ENCODE data around the gene PPP2R5C.

DNA sequence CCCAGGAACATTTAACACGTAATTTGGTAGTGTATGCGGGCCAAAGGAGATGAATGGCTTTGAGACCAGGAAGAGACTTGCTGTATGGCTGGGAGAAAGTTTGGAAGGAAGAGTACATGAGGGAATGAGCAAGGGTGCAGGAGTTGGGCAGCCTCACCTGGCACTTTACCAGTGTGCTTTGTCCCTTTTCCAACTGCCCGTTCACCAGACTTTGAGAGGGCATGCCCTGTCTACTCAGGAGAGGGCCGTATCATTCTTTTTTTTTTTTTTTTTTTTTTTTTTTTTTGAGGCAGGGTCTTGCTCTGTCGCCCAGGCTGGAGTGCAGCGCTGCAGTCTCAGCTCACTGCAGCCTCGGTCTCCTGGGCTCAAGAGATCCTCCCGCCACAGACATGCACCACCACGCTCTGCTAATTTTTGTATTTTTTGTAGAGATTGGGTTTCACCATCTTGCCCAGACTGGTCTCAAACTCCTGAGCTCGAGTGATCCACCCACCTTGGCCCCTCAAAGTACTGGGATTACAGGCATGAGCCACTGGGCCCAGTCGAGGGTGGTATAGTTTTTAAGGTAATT lies 209.4 kb downstream of the PPP2R5C start:
- no peak for TF ChIP-seq CHD1 (IDR thresholded peaks at IDR 0.05; ENCODE audit: low read depth, low read length)
- TF ChIP-seq POLR2A (IDR thresholded peaks at IDR 0.05; ENCODE audit: low read depth, low read length): no peak
- TF ChIP-seq, protein P1, sequence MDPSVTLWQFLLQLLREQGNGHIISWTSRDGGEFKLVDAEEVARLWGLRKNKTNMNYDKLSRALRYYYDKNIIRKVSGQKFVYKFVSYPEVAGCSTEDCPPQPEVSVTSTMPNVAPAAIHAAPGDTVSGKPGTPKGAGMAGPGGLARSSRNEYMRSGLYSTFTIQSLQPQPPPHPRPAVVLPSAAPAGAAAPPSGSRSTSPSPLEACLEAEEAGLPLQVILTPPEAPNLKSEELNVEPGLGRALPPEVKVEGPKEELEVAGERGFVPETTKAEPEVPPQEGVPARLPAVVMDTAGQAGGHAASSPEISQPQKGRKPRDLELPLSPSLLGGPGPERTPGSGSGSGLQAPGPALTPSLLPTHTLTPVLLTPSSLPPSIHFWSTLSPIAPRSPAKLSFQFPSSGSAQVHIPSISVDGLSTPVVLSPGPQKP (IDR thresholded peaks at IDR 0.05; ENCODE audit: borderline replicate concordance, low read depth, low read length): no peak
- TF ChIP-seq, protein P2, sequence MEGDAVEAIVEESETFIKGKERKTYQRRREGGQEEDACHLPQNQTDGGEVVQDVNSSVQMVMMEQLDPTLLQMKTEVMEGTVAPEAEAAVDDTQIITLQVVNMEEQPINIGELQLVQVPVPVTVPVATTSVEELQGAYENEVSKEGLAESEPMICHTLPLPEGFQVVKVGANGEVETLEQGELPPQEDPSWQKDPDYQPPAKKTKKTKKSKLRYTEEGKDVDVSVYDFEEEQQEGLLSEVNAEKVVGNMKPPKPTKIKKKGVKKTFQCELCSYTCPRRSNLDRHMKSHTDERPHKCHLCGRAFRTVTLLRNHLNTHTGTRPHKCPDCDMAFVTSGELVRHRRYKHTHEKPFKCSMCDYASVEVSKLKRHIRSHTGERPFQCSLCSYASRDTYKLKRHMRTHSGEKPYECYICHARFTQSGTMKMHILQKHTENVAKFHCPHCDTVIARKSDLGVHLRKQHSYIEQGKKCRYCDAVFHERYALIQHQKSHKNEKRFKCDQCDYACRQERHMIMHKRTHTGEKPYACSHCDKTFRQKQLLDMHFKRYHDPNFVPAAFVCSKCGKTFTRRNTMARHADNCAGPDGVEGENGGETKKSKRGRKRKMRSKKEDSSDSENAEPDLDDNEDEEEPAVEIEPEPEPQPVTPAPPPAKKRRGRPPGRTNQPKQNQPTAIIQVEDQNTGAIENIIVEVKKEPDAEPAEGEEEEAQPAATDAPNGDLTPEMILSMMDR (conservative IDR thresholded peaks at IDR 0.05; ENCODE audit: low read depth, low read length): no peak
- no peak for TF ChIP-seq FOS (IDR thresholded peaks at IDR 0.05; ENCODE audit: low read depth, low read length)
- TF ChIP-seq NFE2L2 (IDR thresholded peaks at IDR 0.05; ENCODE audit: low read depth, low read length): no peak
